ENCODE results near the gene PWP2.
"Not testable (repeated sequence)": the region's sequence is repeated elsewhere in the genome, so short reads cannot be mapped to it uniquely, and the experiment has no call there.

Gene PWP2

GRCh38 chr21:44139787-44140551, 32.8 kb downstream of the PWP2 start:
- FAIRE-seq: not testable (repeated sequence)

- not testable (repeated sequence) for FAIRE-seq
Measured at GRCh38 chr21:44140552-44140932, 33.3 kb downstream of the PWP2 start.

DNA sequence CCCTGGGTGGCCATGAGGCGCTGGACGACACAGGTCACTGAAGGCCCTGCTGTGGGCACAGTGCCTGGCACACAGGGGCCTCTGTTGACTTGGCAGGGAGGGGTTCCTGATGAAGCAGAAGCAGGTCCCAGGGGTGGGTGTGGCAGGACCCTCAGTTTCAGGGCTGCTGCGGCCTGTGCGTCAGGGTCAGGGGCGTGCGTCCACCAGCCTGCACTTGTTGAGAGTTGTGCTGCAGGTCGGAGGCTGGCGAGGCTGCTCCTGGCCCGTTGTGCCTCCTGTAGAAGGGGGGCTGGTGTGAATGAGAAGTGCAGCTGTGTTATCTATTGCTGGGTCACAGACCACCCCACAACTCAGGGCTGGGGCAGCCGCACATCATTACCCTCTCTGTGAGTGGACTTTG, 35.3 kb downstream of the PWP2 start:
- FAIRE-seq: not testable (repeated sequence)

GRCh38 chr21:44143380-44143779, 36.2 kb downstream of the PWP2 start:
- not testable (repeated sequence) for FAIRE-seq

- not testable (repeated sequence) for FAIRE-seq
Measured at GRCh38 chr21:44143996-44144395, 36.8 kb downstream of the PWP2 start.

DNA sequence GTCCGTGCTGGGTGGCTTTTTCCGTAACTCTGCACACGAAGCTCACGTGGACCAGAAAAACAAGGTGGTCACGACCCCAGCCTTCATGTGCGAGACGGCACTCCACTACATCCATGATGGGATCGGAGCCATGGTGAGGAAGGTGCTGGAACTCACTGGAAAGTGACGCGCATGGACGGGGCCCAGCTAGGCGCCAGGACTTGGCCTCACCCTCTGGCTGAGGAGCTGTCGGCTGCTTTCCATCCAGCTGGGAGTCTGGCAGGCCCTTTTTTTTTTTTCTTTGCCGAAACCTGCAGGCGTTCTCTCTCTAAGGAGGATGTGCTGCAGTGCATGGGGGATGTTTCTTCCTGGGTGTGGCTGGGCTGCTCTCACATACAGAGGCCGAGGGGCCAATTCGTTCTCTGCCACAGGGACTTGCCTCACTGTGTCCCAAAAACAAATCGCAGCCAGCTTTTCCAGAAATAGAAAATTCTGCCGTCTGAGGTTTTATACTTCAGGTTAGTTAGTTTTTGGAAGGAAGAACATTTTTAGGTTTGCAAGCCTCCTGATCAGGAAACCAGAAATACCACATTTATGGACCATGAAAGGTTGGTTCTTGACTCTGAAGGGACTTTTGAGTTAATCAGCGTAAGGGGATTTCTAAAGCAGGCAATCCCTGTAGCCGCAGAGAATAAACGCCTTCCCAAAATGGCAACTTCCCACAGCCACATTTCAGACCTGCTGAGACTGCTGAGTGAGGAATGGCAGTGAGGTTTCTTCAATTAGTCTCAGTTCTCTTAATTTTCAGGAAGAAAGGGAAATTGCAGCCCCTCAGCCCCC, 37.8 kb downstream of the PWP2 start:
- FAIRE-seq: not testable (repeated sequence)

DNA sequence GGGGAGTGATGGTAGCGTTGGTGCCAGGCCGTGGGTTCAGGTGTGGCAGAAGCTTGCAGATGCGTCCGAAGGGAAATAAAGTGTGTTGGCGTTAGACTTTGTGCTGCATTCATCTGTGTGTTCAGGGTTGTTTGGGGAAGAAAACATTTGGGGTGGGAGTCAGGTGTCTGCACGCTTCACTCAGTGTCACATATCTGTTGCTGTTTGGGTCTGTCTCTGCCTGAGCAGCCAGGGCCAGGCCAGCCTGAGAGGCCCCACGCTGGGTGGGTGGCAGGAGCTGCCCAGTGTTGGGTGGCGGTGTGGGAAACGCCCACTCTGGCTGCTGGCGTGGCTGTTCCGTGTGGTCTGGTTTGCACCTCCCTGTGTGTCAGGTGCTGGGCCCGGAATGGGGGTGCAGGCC, 38.4 kb downstream of the PWP2 start:
- not testable (repeated sequence) for FAIRE-seq

- not testable (repeated sequence) for FAIRE-seq
Measured at GRCh38 chr21:44147108-44147507, 39.9 kb downstream of the PWP2 start.

GRCh38 chr21:44150255-44150654, 43.1 kb downstream of the PWP2 start:
- not testable (repeated sequence) for FAIRE-seq

DNA sequence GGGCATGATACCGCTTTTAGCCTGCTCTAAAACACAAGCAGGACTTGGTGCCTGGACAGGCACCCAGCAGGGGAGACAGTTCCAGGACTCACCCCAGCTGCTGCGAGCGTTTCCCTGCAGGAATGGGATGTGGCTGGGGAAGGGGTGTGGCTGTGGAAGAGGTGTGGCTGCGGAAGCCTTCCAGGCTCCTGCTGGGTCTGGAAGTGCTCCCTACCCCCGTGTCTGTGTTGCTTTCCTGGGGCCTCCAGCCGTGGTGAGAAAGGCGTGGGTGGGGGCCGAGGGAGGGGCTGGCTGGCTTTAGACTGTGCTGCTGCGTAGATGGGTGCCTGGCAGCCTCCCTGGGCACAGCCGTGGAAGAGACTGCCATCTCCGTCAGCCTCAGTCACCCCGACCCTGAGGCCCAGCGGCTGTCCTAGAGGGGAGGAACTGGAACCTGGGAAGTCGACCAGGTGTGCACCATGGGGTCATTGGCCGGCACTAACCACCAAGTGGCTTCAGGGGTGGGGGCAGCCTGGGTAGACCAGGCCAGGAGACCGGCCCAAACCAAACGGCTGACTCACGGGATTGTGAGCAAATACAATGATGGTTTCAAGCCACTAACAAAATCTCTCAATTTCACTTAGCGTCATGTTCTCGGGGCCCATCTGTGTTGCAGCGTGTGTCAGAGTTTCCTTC, 46.2 kb downstream of the PWP2 start:
- FAIRE-seq: not testable (repeated sequence)

DNA sequence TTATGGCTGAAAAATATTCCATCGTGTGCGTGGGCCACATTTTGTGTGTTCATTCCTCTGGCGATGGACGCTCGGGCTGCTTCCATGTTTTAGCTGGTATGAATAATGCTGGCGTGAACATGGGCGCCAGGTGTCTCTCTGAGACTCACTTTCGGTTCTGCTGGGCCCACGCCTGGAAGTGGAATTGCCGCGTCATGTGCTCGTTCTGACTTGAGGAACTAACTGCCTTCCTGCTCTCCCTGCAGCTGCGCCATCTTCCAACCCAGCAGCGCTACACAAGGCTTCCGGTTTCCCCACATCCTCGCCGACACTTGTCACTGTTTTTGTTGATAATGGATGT, 46.7 kb downstream of the PWP2 start:
- FAIRE-seq: not testable (repeated sequence)

DNA sequence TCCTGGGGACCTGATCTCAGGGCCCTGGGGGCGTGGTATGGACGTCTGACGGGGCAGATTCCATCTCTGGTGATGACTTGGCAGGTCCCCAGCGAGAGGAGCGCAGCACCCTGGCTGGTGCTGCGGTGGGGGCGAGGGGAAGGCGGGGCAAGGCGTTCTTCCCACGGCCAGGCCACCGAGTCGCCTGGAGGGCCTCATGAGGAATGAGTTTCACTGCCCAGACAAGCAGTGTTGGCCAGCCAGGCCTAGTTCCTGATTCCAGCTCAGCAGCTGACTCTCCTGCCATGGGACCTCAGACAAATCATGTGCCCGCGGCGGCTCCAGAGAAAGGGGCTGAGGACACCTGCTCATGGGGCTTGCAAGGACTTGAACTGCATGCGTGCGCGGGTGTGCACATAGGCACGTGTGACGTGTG, 47.6 kb downstream of the PWP2 start:
- not testable (repeated sequence) for FAIRE-seq

- FAIRE-seq: not testable (repeated sequence)
Measured at GRCh38 chr21:44155231-44155993, 48.2 kb downstream of the PWP2 start.

GRCh38 chr21:44155994-44156380, 48.8 kb downstream of the PWP2 start:
- not testable (repeated sequence) for FAIRE-seq

DNA sequence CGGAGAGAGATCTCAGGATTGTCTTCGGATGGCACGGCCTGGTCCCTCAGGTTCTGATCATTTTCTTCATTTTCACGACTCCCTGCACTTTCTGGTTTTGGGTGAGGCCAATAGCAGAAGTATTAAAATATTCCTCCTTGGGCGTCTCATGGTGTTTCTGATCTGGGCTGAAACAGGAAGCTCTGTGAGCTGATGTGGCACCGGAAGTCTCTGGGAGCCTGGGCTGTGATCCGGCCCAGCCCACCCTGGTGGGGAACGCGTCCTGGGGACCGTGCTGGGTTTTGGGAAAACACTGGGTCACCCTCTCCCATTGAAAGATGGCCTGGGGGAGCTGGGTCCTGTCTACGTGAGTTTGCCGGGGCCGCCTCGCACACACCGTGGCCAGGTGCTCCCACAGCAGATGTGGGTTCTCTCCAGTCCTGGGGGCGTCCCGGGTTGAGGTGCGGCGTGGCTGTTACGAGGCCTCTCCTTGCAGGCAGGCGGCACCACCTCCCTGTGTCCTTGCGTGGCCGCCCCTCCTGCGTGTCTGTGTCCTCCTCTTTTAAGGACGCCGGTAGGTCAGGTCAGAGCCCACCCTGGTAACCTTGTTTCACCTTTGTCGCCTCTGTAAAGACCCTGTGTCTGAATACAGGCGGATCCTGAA, 50.4 kb downstream of the PWP2 start:
- FAIRE-seq: not testable (repeated sequence)

DNA sequence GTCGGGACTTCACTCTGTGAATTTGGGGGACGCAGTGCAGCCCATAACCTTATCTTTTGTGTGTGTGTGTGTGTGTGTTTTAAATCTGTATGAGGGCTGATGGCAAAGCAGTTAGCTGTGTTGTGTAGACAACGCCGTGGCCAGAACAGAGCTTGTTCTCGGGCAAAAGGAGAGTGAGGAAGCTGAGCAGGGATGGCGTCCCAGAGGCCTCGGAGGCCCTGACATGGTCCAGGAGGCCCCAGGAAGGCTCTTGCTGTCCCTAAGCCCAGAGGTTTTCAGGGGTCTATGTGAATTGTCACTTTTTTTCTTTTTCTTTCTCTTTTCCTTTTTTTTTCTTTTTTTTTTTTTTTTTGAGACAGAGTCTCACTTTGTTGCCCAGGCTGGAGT, 50.9 kb downstream of the PWP2 start:
- not testable (repeated sequence) for FAIRE-seq

DNA sequence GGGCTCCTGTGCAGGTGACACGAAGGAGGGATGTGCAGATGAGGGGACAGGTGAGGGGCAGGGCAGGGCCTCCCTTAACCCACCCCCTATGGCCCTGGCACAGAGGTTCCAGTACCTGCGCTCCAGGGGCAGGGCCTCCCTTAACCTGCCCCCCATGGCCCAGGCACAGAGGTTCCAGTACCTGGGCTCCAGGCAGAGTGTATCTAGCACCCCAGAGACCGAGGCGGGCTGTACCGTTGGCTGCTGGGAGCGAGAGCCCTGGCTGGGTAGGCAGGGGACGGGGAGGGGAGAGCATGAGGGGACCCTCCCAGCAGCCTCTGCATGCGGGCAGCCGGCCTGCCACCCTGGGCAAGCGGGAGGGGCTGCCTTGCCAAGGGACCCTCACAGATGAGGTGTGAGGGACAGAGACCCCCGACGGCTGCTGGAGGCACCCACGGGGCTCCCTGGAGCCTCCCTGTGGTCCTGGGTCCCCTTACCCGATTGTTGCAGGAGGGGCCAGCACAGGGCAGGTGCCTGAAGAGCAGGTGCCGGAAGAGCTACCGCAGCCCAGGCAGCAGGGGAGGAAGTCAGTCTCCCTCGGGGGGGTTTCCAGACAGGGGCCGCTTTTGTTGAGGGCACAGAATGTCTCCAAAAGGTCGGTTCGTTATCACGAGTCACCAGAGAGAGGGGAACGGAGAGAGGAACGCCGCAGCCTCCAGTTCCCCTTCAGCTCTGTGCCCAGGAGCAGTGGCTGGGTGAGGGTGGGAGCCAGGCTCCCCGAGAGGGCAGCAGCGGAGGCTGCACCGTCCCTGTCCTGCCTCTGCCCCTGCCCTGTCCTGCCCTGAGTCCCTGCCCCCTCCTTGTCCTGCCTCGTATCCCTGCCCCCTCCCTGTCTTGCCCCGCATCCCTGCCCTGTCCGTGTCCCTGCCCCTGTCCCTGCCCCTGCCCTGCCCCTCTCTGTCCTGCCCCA, 52.4 kb downstream of the PWP2 start:
- FAIRE-seq: not testable (repeated sequence)

DNA sequence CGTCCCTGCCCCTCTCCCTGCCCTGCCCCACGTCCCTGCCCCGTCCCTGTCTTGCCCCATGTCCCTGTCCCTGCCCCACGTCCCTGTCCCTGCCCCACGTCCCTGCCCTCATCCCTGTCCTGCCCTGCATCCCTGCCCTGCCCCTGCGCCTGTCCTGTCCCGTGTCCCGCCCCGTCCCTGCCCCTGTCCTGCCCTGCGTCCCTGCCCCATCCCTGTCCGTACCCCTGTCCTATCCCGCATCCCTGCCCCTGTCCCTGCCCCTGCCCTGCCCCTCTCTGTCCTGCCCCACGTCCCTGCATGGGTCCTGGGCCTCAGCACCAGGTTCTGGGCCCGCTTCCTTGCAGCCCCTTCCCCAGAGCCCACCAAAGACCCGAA, 53.1 kb downstream of the PWP2 start:
- FAIRE-seq: not testable (repeated sequence)

DNA sequence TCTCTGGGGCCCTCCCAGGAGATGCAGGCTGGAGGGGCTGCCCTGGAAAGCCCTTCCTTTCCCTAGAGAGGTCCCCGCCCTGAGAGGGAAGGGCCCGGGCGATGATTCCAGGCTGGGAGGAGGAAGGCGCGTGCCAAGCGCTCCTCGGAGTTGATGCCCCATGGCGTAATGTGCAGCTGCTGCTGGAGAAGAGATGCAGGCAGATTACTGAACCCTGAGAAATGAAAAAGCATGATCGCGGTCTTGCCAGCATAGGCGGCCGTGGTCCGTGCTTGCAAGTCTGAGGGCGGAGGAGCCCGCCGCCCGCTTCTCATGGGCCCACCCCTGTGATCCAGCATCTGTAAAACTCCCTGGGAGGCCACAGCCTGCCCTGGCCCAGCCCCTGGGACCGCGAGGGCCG, 53.6 kb downstream of the PWP2 start:
- FAIRE-seq: not testable (repeated sequence)

GRCh38 chr21:44163167-44163653, 56.0 kb downstream of the PWP2 start:
- not testable (repeated sequence) for FAIRE-seq

DNA sequence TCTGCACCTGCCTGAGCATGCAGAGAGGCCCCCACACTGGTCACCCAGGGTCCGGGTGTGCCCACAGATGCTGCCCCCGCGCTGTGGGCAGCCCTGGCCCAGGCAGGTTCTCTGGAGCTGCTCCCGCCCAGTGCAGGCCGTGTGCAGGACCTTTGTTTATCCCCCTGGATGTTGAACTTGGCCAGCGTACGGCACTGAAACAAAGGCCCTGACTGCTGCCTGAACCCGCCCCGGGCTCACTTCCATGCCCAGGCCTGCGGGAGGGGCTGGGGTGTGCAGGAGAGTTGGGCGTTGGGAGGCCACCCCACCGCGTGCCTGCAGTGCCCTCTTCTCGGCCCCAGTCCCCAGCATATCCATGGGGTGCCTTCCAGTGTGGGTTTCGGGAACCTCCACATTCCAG, 58.7 kb downstream of the PWP2 start:
- FAIRE-seq: not testable (repeated sequence)
